ENCODE data around the gene RCAN2.

GRCh38 chr6:46315589-46315988 lies 175.7 kb downstream of the RCAN2 start:
- TF ChIP-seq CTCF (conservative IDR thresholded peaks at IDR 0.05 in 1 of 2, IDR thresholded peaks at IDR 0.05 in 1 of 2; ENCODE audit: extremely low read depth in 1 of 2, insufficient read depth in 1 of 2, low read depth in 1 of 2, low read length in 2 of 2) (no peak), EZH2 (IDR thresholded peaks at IDR 0.05; ENCODE audit: borderline replicate concordance, low read length) (no peak)

Data from mammary epithelial cell (primary cell).